A549 (cell line): Measurements from ENCODE around the gene CLN5. TPM values are rescaled to one million over a fixed set of nuclear protein-coding genes. Genes with fewer than 3 reads are reported as not detected.

Source experiments
- ATAC-seq, 2 experiments: fragments of 200-7000 bp in 1 of 2; fragments of >200 bp in 1 of 2; cut with Nextera tagmentation in 1 of 2; cut with Tn5 transposase in 1 of 2; 3 replicates each; pipeline versions ENCODE4 v1.8.0 to v1.9.1; 2018 to 2020; ENCODE audit warnings: mild to moderate bottlenecking in 1 of 2, moderate library complexity in 1 of 2
- CTCF ChIA-PET: fragments of 300-600 bp; sonication (Branson Sonifier 250); formaldehyde crosslinking; extraction: SDS; loops from one replicate; lab custom pipeline; 2021; ENCODE audit warnings: antibody characterized with exemption, inconsistent platforms; lab: Yijun Ruan, JAX
- POLR2A ChIA-PET: fragments of 350-600 bp; formaldehyde crosslinking; extraction: SDS; loops from one replicate; lab custom pipeline; 2021; ENCODE audit warnings: antibody characterized with exemption, inconsistent platforms; lab: Yijun Ruan, JAX
- DNase-seq, 2 experiments: peaks; one replicate each; pipeline versions ENCODE4 v3.0.0 to v3.0.0-alpha.2; 2011 to 2016; ENCODE audit warnings: low read depth in 1 of 2, low spot score in 1 of 2
- FAIRE-seq: peaks from 2 replicates; lab custom pipeline; 2011; peaks lifted over from hg19 to GRCh38; lab: Jason Lieb, UNC
- H3K27ac ChIP-seq, 2 experiments: fragments of >200 bp; sonication (Bioruptor Twin); formaldehyde crosslinking; 3 replicates each; pipeline ENCODE4 v1.5.1; 2016 to 2017
- H3K4me1 ChIP-seq: fragments of >200 bp; sonication (Bioruptor Twin); formaldehyde crosslinking; 3 replicates; pipeline ENCODE4 v1.6.1; 2016
- H3K4me2 ChIP-seq: fragments of >200 bp; sonication (Bioruptor Twin); formaldehyde crosslinking; 3 replicates; pipeline ENCODE4 v1.6.1; 2016
- H3K4me3 ChIP-seq: fragments of >200 bp; sonication (Bioruptor Twin); formaldehyde crosslinking; 3 replicates; pipeline ENCODE4 v1.5.1; 2016
- H3K9me3 ChIP-seq: fragments of >200 bp; sonication (Bioruptor Twin); formaldehyde crosslinking; 3 replicates; pipeline ENCODE4 v1.6.1; 2016
- CBX8 ChIP-seq: fragments of 200-600 bp; sonication (generic); IDR thresholded peaks from 2 replicates; pipeline ENCODE4 v1.6.1; 2016
- CHD2 ChIP-seq: fragments of 150-350 bp; IDR thresholded peaks from 2 replicates; pipeline ENCODE4 v1.6.1; 2014; ENCODE audit warnings: low read length; ENCODE audit not compliant: partially characterized antibody
- CHD4 ChIP-seq: fragments of 200-600 bp; sonication (generic); IDR thresholded peaks from 2 replicates; pipeline ENCODE4 v1.6.1; 2016; ENCODE audit warnings: antibody characterized with exemption, mild to moderate bottlenecking, borderline replicate concordance
- EHF ChIP-seq: fragments of 250-450 bp; sonication (Bioruptor Pico); IDR thresholded peaks from 2 replicates; pipeline ENCODE4 v1.5.0; 2020; ENCODE audit warnings: mild to moderate bottlenecking
- FOSB ChIP-seq: fragments of 250-450 bp; sonication (Bioruptor Pico); IDR thresholded peaks from 2 replicates; pipeline ENCODE4 v1.5.0; 2020; ENCODE audit warnings: mild to moderate bottlenecking, moderate library complexity
- FOXS1 ChIP-seq: fragments of 250-450 bp; sonication (Bioruptor Pico); IDR thresholded peaks from 2 replicates; pipeline ENCODE4 v1.5.0; 2020; ENCODE audit warnings: mild to moderate bottlenecking, moderate library complexity
- GATA3 ChIP-seq: IDR thresholded peaks from 2 replicates; pipeline ENCODE4 v1.6.1; 2012; ENCODE audit warnings: borderline replicate concordance
- HDAC2 ChIP-seq: fragments of 200-600 bp; sonication (generic); IDR thresholded peaks from 2 replicates; pipeline ENCODE4 v1.6.1; 2016
- HOXB13 ChIP-seq: fragments of 250-450 bp; sonication (Bioruptor Pico); IDR thresholded peaks from 2 replicates; pipeline ENCODE4 v1.5.0; 2020; ENCODE audit warnings: low read depth, mild to moderate bottlenecking, moderate library complexity
- HOXB5 ChIP-seq: fragments of 250-450 bp; sonication (Bioruptor Pico); IDR thresholded peaks from 2 replicates; pipeline ENCODE4 v1.5.0; 2020; ENCODE audit warnings: mild to moderate bottlenecking, moderate library complexity
- JUN ChIP-seq, 2 experiments: fragments of >200 bp; sonication (Bioruptor Twin); formaldehyde crosslinking; IDR thresholded peaks; 2 replicates in 1 of 2; 3 replicates in 1 of 2; pipeline ENCODE4 v1.6.1; 2016 to 2017
- KDM1A ChIP-seq: fragments of 200-600 bp; sonication (generic); IDR thresholded peaks from 2 replicates; pipeline ENCODE4 v1.6.1; 2016; ENCODE audit warnings: low read depth, mild to moderate bottlenecking
- MAFK ChIP-seq: fragments of 450-650 bp; IDR thresholded peaks from 2 replicates; pipeline ENCODE4 v1.6.1; 2014; ENCODE audit not compliant: partially characterized antibody
- MAZ ChIP-seq: fragments of 150-350 bp; IDR thresholded peaks from 2 replicates; pipeline ENCODE4 v1.6.1; 2014; ENCODE audit warnings: antibody characterized with exemption, low read depth, low read length, borderline replicate concordance
- NFE2L2 ChIP-seq: fragments of 150-350 bp; conservative IDR thresholded peaks from 2 replicates; pipeline ENCODE4 v1.6.1; 2014; ENCODE audit warnings: low read length
- NR3C1 ChIP-seq: fragments of >200 bp; sonication (Bioruptor Twin); formaldehyde crosslinking; IDR thresholded peaks from 3 replicates; pipeline ENCODE4 v1.6.1; 2017
- POLR2AphosphoS2 ChIP-seq: conservative IDR thresholded peaks from 2 replicates; pipeline ENCODE4 v1.6.1; 2012; ENCODE audit warnings: low read length, improper control_type of control experiment, inconsistent platforms
- RARB ChIP-seq: fragments of 250-450 bp; sonication (Bioruptor Pico); IDR thresholded peaks from 2 replicates; pipeline ENCODE4 v1.8.0; 2021; ENCODE audit warnings: mild to moderate bottlenecking, moderate library complexity
- RNF2 ChIP-seq: fragments of 200-600 bp; sonication (generic); IDR thresholded peaks from 2 replicates; pipeline ENCODE4 v1.6.1; 2016; ENCODE audit warnings: low read depth, mild to moderate bottlenecking, antibody characterized with exemption, moderate library complexity, borderline replicate concordance
- TP53 ChIP-seq: fragments of 250-450 bp; sonication (Bioruptor Pico); IDR thresholded peaks from 2 replicates; pipeline ENCODE4 v1.5.0; 2021; ENCODE audit warnings: mild to moderate bottlenecking, moderate library complexity
- ZNF302 ChIP-seq: fragments of 250-450 bp; sonication (Bioruptor Pico); IDR thresholded peaks from 2 replicates; pipeline ENCODE4 v1.9.0; 2021; ENCODE audit warnings: inconsistent platforms, mild to moderate bottlenecking, moderate library complexity
- ZSCAN20 ChIP-seq: fragments of 250-450 bp; sonication (Bioruptor Pico); IDR thresholded peaks from 2 replicates; pipeline ENCODE4 v1.8.0; 2022; ENCODE audit warnings: mild to moderate bottlenecking, moderate library complexity
- WGBS: methylation state at CpG from one replicate; pipeline ENCODE4 v1.1.6; 2017; ENCODE audit errors: missing lambda C conversion rate; 5-methylcytosine and 5-hydroxymethylcytosine counted together
- polyA plus RNA-seq, 4 experiments: library from polyadenylated mRNA; depleted of rRNA in 3 of 4; stranded (reverse); fragments of >200 nt; fragmentation: RNase III in 1 of 4; extraction: RNeasy Plus Mini Kit Qiagen cat#74134 plus additional on column Dnase treatment in 1 of 4; gene quantifications; 2 replicates in 3 of 4; 3 replicates in 1 of 4; pipeline ENCODE4 v1.2.3, GENCODE V29; 2011 to 2017
- TF ChIP-seq, protein P1 (sequence below): fragments of 200-600 bp; sonication (generic); IDR thresholded peaks from 2 replicates; pipeline ENCODE4 v1.6.1; 2016; ENCODE audit warnings: antibody characterized with exemption, mild to moderate bottlenecking, moderate library complexity
- TF ChIP-seq, protein P2 (sequence below): fragments of >200 bp; sonication (Bioruptor Twin); formaldehyde crosslinking; IDR thresholded peaks from 2 replicates; pipeline ENCODE4 v1.6.1; 2016
- TF ChIP-seq, protein P3 (sequence below): IDR thresholded peaks from 2 replicates; pipeline ENCODE4 v1.6.1; 2012; ENCODE audit warnings: low read depth, borderline replicate concordance
- TF ChIP-seq, protein P4 (sequence below): fragments of >200 bp; sonication (Bioruptor Twin); formaldehyde crosslinking; IDR thresholded peaks from 3 replicates; pipeline ENCODE4 v1.6.1; 2016
- TF ChIP-seq, protein P5 (sequence below): fragments of 150-350 bp; IDR thresholded peaks from 2 replicates; pipeline ENCODE4 v1.6.1; 2014; ENCODE audit warnings: low read depth, mild to moderate bottlenecking, low read length
- TF ChIP-seq, protein P6 (sequence below): fragments of 450-650 bp; IDR thresholded peaks from 2 replicates; pipeline ENCODE4 v1.6.1; 2014; ENCODE audit warnings: antibody characterized with exemption

Gene CLN5
- polyA plus RNA-seq, 2 of the 4 experiments (the other 2 are of a cell fraction): 11.7 to 21.1 TPM

DNA sequence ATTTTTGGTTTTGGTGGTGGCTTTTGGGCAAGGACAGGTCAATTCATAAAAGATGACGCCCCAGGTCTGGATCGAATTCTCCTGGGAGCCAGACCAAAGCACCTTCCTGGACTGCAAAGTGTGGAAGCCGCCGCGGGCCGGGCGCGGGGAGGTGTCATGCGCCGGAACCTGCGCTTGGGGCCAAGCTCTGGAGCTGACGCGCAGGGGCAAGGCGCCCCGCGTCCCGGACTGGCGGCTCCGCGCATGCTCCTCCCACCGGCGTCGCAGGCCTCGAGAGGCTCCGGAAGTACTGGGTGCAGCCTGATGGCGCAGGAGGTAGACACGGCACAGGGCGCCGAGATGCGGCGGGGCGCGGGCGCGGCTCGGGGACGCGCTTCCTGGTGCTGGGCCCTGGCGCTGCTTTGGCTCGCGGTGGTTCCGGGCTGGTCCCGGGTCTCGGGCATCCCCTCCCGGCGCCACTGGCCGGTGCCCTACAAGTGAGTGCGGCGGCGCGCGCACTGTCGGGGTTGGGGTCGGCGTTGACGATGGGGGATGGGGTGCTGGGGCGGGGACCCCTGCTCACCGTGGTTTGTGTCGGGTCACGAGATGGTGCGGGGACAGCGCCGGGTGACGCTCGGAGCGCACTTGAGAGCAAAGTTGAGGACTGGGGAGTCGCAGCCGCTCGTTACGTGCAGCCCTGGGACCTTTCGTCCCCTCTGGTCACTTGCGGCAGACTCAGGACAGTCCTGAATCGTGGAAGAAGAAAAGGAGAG is at the start of gene CLN5 (continued):
- TF ChIP-seq HDAC2: no peak
- TF ChIP-seq FOXS1 (CRISPR knock-in tag): no peak
- TF ChIP-seq RARB (CRISPR knock-in tag): no peak
- no peak for TF ChIP-seq NFE2L2
- TF ChIP-seq, protein P1, sequence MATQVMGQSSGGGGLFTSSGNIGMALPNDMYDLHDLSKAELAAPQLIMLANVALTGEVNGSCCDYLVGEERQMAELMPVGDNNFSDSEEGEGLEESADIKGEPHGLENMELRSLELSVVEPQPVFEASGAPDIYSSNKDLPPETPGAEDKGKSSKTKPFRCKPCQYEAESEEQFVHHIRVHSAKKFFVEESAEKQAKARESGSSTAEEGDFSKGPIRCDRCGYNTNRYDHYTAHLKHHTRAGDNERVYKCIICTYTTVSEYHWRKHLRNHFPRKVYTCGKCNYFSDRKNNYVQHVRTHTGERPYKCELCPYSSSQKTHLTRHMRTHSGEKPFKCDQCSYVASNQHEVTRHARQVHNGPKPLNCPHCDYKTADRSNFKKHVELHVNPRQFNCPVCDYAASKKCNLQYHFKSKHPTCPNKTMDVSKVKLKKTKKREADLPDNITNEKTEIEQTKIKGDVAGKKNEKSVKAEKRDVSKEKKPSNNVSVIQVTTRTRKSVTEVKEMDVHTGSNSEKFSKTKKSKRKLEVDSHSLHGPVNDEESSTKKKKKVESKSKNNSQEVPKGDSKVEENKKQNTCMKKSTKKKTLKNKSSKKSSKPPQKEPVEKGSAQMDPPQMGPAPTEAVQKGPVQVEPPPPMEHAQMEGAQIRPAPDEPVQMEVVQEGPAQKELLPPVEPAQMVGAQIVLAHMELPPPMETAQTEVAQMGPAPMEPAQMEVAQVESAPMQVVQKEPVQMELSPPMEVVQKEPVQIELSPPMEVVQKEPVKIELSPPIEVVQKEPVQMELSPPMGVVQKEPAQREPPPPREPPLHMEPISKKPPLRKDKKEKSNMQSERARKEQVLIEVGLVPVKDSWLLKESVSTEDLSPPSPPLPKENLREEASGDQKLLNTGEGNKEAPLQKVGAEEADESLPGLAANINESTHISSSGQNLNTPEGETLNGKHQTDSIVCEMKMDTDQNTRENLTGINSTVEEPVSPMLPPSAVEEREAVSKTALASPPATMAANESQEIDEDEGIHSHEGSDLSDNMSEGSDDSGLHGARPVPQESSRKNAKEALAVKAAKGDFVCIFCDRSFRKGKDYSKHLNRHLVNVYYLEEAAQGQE: no peak
- TF ChIP-seq CHD4: no peak
- TF ChIP-seq, protein P2, sequence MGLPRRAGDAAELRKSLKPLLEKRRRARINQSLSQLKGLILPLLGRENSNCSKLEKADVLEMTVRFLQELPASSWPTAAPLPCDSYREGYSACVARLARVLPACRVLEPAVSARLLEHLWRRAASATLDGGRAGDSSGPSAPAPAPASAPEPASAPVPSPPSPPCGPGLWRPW: no peak
- TF ChIP-seq CBX8: no peak
- no peak for TF ChIP-seq FOSB (CRISPR knock-in tag)
- TF ChIP-seq ZNF302: no peak
- TF ChIP-seq EHF (CRISPR knock-in tag): no peak
- no peak for TF ChIP-seq TP53 (CRISPR knock-in tag)
- no peak for TF ChIP-seq GATA3
- TF ChIP-seq, protein P3, sequence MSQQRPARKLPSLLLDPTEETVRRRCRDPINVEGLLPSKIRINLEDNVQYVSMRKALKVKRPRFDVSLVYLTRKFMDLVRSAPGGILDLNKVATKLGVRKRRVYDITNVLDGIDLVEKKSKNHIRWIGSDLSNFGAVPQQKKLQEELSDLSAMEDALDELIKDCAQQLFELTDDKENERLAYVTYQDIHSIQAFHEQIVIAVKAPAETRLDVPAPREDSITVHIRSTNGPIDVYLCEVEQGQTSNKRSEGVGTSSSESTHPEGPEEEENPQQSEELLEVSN: peak; percentile 80
- no peak for TF ChIP-seq HOXB13
- TF ChIP-seq, protein P4, sequence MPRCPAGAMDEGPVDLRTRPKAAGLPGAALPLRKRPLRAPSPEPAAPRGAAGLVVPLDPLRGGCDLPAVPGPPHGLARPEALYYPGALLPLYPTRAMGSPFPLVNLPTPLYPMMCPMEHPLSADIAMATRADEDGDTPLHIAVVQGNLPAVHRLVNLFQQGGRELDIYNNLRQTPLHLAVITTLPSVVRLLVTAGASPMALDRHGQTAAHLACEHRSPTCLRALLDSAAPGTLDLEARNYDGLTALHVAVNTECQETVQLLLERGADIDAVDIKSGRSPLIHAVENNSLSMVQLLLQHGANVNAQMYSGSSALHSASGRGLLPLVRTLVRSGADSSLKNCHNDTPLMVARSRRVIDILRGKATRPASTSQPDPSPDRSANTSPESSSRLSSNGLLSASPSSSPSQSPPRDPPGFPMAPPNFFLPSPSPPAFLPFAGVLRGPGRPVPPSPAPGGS: peak; percentile 70; the same call in 2 of the 3 replicates

DNA sequence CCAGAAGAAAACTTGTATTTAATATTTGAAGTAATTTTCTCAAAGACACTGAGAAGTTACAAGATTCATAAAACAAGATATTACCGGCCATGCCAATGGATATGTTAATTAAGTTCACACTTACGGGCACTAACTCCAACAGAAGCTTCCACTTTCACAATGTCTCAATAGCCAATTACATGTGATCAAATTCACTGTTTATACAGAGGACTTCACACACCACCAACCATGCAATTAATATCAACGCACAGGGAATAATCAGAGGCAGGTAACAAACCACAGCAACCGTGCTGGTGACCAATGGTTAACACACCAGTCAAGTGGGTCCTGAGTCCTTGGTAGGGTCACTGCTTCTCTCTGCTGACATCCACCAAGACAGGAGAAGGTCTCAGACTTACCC is 49.5 kb upstream of the CLN5 start:
- POLR2A ChIA-PET: no interaction called here
- DNase-seq: no peak
- Histone ChIP-seq H3K27ac (no peak overlapping the region), H3K4me1 (no peaks in the 10 kb centered on the region), H3K4me3 (no peak overlapping the region), H3K9me3 (no peaks in the 10 kb centered on the region)
- WGBS: 83% methylated on average over 4 of the region's 4 CpGs
- CTCF ChIA-PET: no interaction called here
- TF ChIP-seq, protein P5, sequence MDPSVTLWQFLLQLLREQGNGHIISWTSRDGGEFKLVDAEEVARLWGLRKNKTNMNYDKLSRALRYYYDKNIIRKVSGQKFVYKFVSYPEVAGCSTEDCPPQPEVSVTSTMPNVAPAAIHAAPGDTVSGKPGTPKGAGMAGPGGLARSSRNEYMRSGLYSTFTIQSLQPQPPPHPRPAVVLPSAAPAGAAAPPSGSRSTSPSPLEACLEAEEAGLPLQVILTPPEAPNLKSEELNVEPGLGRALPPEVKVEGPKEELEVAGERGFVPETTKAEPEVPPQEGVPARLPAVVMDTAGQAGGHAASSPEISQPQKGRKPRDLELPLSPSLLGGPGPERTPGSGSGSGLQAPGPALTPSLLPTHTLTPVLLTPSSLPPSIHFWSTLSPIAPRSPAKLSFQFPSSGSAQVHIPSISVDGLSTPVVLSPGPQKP: no peak
- TF ChIP-seq HOXB5 (CRISPR knock-in tag) (no peak), CHD2 (no peak), MAFK (no peak), NR3C1 (no peak), KDM1A (no peak), POLR2AphosphoS2 (no peak), HOXB13 (no peak), RNF2 (no peak), MAZ (no peak), EHF (CRISPR knock-in tag) (no peak), JUN (IDR thresholded peaks at IDR 0.05) (no peak), ZSCAN20 (no peak)
- TF ChIP-seq, protein P3: no peak
- TF ChIP-seq, protein P6, sequence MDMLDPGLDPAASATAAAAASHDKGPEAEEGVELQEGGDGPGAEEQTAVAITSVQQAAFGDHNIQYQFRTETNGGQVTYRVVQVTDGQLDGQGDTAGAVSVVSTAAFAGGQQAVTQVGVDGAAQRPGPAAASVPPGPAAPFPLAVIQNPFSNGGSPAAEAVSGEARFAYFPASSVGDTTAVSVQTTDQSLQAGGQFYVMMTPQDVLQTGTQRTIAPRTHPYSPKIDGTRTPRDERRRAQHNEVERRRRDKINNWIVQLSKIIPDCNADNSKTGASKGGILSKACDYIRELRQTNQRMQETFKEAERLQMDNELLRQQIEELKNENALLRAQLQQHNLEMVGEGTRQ: no peak
- TF ChIP-seq, all 56 proteins: peak for 0
- no peak for FAIRE-seq
- no peak for ATAC-seq
- no peak overlapping the region for H3K4me2 ChIP-seq
